SIG-M5 (cell line): ENCODE data around the gene GRK5.

ENCODE experiments used
- DNase-seq: peaks from one replicate; lab custom pipeline; 2025; lab: John Stamatoyannopoulos, UW

GRK5 gene

GRCh38 chr10:119198438-119198837 is 8.9 kb upstream of the GRK5 start:
- no peak for DNase-seq

GRCh38 chr10:119199231-119199992 is 8.0 kb upstream of the GRK5 start:
- DNase-seq: no peak

- no peak for DNase-seq
These were observed 6.1 kb upstream of the GRK5 start for GRCh38 chr10:119201233-119201632.

GRCh38 chr10:119203006-119203405 is 4.4 kb upstream of the GRK5 start:
- DNase-seq: no peak

GRCh38 chr10:119205894-119206602 is 1.3 kb upstream of the GRK5 start:
- no peak for DNase-seq

GRCh38 chr10:119206603-119207365 is 587 bp upstream of the GRK5 start:
- DNase-seq: no peak

GRCh38 chr10:119207713-119208552 is 562 bp downstream of the GRK5 start:
- DNase-seq: no peak

- no peak for DNase-seq
These were observed 1.2 kb downstream of the GRK5 start for GRCh38 chr10:119208553-119208940.

- no peak for DNase-seq
These were observed 1.8 kb downstream of the GRK5 start for GRCh38 chr10:119209035-119209735.

- DNase-seq: no peak
These were observed 2.5 kb downstream of the GRK5 start for GRCh38 chr10:119209736-119210355.

GRCh38 chr10:119210633-119211032 is 3.3 kb downstream of the GRK5 start:
- no peak for DNase-seq

- no peak for DNase-seq
These were observed 3.8 kb downstream of the GRK5 start for GRCh38 chr10:119211176-119211575.

- no peak for DNase-seq
These were observed 4.5 kb downstream of the GRK5 start for GRCh38 chr10:119211625-119212441.

- no peak for DNase-seq
These were observed 8.0 kb downstream of the GRK5 start for GRCh38 chr10:119215371-119215770.

- DNase-seq: no peak
These were observed 8.8 kb downstream of the GRK5 start for GRCh38 chr10:119216127-119216526.

GRCh38 chr10:119217401-119217800 is 10.0 kb downstream of the GRK5 start:
- DNase-seq: no peak

- DNase-seq: no peak
These were observed 10.7 kb downstream of the GRK5 start for GRCh38 chr10:119217991-119218490.

GRCh38 chr10:119219871-119220270 is 12.5 kb downstream of the GRK5 start:
- no peak for DNase-seq

GRCh38 chr10:119221201-119221600 is 13.8 kb downstream of the GRK5 start:
- no peak for DNase-seq

GRCh38 chr10:119221666-119222065 is 14.3 kb downstream of the GRK5 start:
- DNase-seq: no peak
